Activated CD4-positive, alpha-beta T cell treated with anti-CD3 and anti-CD28 coated beads, Interleukin-2, amount 10 ng/mL, durations not matched to agents 7 days and 5 days (primary cell): Measurements from ENCODE around the gene SYNE3. TPM values are rescaled to one million over a fixed set of nuclear protein-coding genes. Genes with fewer than 3 reads are reported as not detected.

ENCODE experiments used
- CTCF ChIA-PET: fragments of 350-600 bp; sonication (Branson Sonifier 250); formaldehyde crosslinking; loops from one replicate; lab custom pipeline; 2021; ENCODE audit warnings: antibody characterized with exemption; lab: Charles Lee
- POLR2A ChIA-PET: fragments of 350-600 bp; sonication (Branson Sonifier 250); formaldehyde crosslinking; loops from one replicate; lab custom pipeline; 2021; ENCODE audit warnings: antibody characterized with exemption; lab: Charles Lee
- DNase-seq: peaks from one replicate; pipeline ENCODE4 v3.0.0-alpha.2; 2020
- H3K27ac Mint-ChIP-seq: one replicate; pipeline ENCODE4 v1.8.0; 2021; ENCODE audit warnings: mild to moderate bottlenecking, moderate library complexity, mixed read lengths
- H3K27me3 Mint-ChIP-seq: one replicate; pipeline ENCODE4 v1.8.0; 2021; ENCODE audit warnings: mixed read lengths
- H3K36me3 Mint-ChIP-seq: one replicate; pipeline ENCODE4 v1.8.0; 2021; ENCODE audit warnings: low read depth, mixed read lengths
- H3K4me1 Mint-ChIP-seq: one replicate; pipeline ENCODE4 v1.8.0; 2021; ENCODE audit warnings: mixed read lengths
- H3K4me3 Mint-ChIP-seq: one replicate; pipeline ENCODE4 v1.8.0; 2021; ENCODE audit warnings: mild to moderate bottlenecking, moderate library complexity, mixed read lengths
- H3K9me3 Mint-ChIP-seq: one replicate; pipeline ENCODE4 v1.8.0; 2021; ENCODE audit warnings: mixed read lengths
- total RNA-seq, 2 experiments: library from RNA; stranded (reverse); gene quantifications; one replicate each; pipeline ENCODE4 v1.2.3, GENCODE V29; 2021

Gene SYNE3
- total RNA-seq, 2 experiments from 2014 or later: 81.0 to 95.8 TPM

DNA sequence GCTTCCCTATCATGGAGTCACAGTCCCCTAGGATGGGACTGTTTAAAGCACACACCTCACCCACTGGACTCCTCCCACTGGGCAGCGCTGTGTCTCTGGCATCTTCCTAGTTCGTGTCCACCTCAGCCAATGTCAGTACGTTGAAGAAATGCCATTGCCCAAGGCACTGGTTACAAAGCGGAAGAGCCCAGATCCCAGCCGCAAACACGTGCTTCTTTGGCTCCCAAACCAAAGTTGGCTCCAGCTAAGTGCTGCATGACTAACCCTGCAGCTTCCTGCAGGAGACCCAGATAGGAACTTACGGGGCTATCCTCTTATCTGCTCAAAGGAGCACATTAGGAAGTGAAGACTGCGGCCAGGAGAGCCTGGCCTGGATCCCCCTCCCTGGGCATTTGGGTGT is 9.3 kb downstream of the SYNE3 start:
- peaks cover 64% of the 10 kb centered on the region for H3K36me3 Mint-ChIP-seq
- H3K4me1 Mint-ChIP-seq: peaks cover 76% of the 10 kb centered on the region
- DNase-seq: no peak
- H3K9me3 Mint-ChIP-seq: no peaks in the 10 kb centered on the region
- H3K27ac Mint-ChIP-seq: peak overlapping the region; percentile 60
- CTCF ChIA-PET: interaction anchor here (1.1 to 2.3 kb wide), 4 partner anchors 8 to 20 kb away, joined by 4 to 5 read pairs (median 5); no protein-coding TSS in a partner anchor
- POLR2A ChIA-PET: no interaction called here
- no peaks in the 10 kb centered on the region for H3K27me3 Mint-ChIP-seq
- no peak overlapping the region for H3K4me3 Mint-ChIP-seq

DNA sequence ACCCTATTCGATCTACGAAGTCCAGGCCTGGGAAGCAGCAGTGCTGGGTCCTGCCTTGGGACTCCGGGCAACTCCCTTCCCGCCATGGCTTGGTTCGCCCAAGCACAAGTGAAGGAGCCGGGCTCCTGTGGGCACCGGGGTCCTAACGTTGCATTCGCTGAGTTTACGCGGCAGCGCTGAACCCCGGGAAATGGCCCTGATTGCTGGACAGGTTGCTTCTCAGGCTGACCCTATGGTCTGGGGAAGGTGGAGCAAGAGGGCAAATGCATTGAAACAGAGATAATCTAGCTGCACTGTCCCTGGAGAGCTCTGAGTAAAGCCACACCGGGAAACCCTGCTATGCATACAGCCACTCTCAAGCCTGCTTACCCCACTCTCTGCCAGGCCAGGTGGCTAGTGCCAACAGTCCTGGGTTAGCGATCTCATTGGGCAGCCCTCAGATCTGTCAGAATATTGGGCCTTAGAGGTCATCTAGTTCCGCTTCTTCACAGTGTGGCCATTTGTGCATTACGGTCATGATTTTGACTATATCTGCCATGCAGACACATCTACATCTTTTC is 11.3 kb downstream of the SYNE3 start:
- peaks cover 60% of the 10 kb centered on the region for H3K36me3 Mint-ChIP-seq
- H3K9me3 Mint-ChIP-seq: no peaks in the 10 kb centered on the region
- no peak overlapping the region for H3K4me3 Mint-ChIP-seq
- ChIA-PET CTCF (interaction anchor here (0.6 to 1.8 kb wide), 2 partner anchors 12 to 34 kb away, joined by 3 to 5 read pairs; no protein-coding TSS in a partner anchor), POLR2A (interaction anchor here (0.7 to 1.3 kb wide), 2 partner anchors 9 to 14 kb away, joined by 3 to 5 read pairs; no protein-coding TSS in a partner anchor)
- H3K27ac Mint-ChIP-seq: no peak overlapping the region
- no peaks in the 10 kb centered on the region for H3K27me3 Mint-ChIP-seq
- DNase-seq: no peak
- H3K4me1 Mint-ChIP-seq: peaks cover 80% of the 10 kb centered on the region

DNA sequence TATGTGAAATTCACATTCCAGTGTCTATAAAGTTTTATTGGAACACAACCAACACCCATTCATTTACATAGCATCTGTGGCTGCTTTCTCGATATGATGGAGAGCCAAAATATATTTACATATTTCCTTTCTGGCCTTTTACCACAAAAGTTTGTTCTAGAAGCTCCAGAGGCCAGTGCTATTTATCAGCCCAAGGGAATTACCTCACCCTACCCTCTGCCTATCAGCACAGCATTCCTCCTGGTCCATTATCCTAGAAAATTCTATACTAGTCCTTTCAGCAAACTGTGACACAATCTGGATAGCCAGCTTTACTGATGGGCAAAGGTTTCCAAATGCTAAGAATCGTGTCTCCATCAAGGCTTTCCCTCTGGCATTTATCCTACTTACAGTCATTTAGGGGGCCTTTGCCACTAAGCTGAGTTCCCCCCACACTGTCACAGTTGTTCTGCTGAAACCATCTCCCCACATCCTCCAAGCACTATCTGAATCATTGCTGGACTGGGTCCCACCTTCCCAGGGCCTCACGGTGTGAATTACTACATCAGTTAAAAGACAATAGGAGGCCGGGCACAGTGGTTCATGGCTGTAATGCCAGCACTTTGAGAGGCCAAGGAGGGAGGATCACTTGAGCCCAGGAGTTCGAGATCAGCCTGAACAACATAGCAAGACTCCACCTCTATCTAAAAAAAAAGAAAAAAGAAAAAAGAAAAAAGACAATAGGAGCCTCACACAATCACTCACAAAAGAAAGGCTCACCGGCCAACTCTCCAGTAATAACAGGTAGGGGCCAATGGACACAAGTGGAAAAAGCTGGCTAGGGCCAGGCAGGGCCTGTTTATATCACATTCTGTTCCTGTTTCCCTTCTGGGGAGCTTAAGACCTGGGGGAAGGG is 12.1 kb downstream of the SYNE3 start:
- Mint-ChIP-seq H3K4me3 (no peak overlapping the region), H3K9me3 (no peaks in the 10 kb centered on the region)

DNA sequence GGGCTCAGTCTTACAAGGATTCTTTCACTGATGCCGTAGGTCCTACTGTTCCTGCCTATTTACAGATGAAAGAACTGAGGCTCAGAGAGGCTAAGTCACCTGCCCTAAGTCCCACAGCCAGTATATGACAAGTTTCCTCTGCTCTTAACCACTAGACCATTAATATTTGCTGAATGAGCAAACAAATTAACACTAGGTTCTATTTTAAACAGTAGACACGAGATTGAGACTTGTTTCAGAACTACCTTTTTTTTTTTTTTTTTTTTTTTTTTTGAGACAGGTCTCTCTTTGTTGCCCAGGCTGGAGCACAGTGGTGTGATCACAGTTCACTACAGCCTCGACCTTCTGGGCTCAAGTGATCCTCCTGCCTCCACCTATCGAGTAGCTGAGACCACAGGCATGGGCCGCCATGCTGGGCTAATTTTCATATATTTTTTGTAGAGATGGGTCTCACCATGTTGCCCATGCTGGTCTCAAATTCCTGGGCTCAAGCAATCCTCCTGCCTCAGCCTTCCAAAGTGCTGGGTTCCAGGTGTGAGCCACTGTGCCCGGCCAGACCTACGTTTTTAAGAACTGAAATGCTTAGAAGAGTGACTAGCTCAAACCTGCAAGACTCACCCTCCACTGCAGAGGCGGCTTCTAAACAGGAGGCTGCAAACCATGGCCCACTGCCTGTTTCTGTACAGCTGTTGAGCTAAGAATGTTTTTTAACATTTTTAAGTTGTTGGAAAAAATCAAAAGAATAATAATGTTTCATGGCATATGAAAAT is 12.9 kb downstream of the SYNE3 start:
- DNase-seq: no peak
- Mint-ChIP-seq H3K36me3 (peaks cover 57% of the 10 kb centered on the region), H3K4me3 (no peak overlapping the region), H3K4me1 (peaks cover 81% of the 10 kb centered on the region), H3K9me3 (no peaks in the 10 kb centered on the region), H3K27me3 (no peaks in the 10 kb centered on the region), H3K27ac (no peak overlapping the region)
- POLR2A ChIA-PET: interaction anchor here (1.3 kb wide), 1 partner anchor 16 kb away, joined by 5 read pairs; no protein-coding TSS in a partner anchor
- CTCF ChIA-PET: interaction anchor here (1.0 to 2.7 kb wide), 2 partner anchors 9 to 19 kb away, joined by 3 to 8 read pairs; no protein-coding TSS in a partner anchor

More for the DNA sequence above, 12.1 kb downstream of the SYNE3 start:
- CTCF ChIA-PET: interaction anchor here (0.6 to 1.0 kb wide), 2 partner anchors 19 to 34 kb away, joined by 3 read pairs; no protein-coding TSS in a partner anchor
- H3K4me1 Mint-ChIP-seq: peaks cover 77% of the 10 kb centered on the region
- no peak for DNase-seq
- peak overlapping the region; percentile 69 for H3K27ac Mint-ChIP-seq
- H3K27me3 Mint-ChIP-seq: no peaks in the 10 kb centered on the region
- POLR2A ChIA-PET: interaction anchor here (0.7 to 1.3 kb wide), 2 partner anchors 8 to 15 kb away, joined by 3 to 5 read pairs; no protein-coding TSS in a partner anchor
- H3K36me3 Mint-ChIP-seq: peaks cover 57% of the 10 kb centered on the region

DNA sequence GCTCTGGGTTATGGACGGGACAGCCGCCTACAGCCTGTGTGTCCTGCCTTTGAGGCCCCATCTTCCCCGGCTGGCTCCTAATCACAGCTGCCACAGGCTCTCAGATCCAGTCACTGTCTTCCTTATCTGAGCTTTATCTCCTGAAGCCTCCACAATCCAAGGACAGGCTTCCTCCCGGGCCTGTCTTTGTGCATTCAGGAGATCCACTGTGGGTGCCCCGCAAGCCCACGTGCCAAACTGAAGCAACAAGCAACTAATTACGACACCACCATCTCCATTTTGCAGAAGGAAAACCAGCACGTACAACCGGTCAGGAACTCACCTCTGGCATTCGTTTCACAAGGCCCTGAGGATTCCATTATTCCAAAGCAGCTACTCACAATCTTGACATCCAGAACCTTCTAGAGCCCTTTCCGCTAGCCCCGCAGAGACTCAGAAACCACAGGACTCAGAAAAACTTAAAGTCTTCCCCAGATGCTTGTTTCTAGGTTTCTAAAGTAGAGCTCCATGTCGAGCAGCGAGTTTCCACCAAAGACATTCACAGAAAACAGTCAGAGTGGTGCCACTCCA is 14.0 kb downstream of the SYNE3 start:
- Mint-ChIP-seq H3K4me1 (peaks cover 77% of the 10 kb centered on the region), H3K36me3 (peaks cover 52% of the 10 kb centered on the region), H3K27me3 (no peaks in the 10 kb centered on the region), H3K27ac (no peak overlapping the region), H3K4me3 (no peak overlapping the region), H3K9me3 (no peaks in the 10 kb centered on the region)
- CTCF ChIA-PET: interaction anchor here (2.7 kb wide), 1 partner anchor 10 kb away, joined by 8 read pairs; no protein-coding TSS in a partner anchor
- DNase-seq: no peak
- POLR2A ChIA-PET: no interaction called here

DNA sequence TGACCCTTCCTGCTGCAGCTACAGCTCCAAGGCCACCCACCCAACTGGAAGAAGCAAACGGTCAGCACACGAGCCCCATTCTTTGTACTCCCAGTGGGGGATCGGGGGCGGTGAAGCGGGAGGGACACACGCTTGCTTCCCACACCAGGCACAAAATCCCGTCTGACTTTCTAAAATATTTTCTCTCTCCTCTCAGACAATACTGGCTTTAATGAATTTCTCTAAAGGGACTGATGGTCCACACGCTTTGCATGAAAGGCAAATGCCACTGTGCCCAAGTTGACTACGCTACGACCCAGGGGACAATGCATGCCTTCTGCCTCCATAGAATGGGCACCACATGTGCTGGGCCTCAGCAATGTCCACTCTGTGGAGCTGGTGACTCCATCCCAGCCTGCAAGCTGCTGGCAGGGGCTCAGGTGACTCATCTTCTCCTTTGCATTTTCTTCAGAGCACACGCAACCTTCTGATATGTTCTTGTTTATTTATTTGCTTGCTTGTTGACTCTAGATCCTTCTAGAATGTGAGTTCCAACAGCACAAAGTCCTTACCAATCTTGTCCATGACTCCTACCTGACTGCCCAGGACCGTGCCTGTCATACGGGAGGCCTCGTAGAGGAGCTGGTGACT is 15.6 kb downstream of the SYNE3 start:
- H3K4me3 Mint-ChIP-seq: no peak overlapping the region
- no peaks in the 10 kb centered on the region for H3K27me3 Mint-ChIP-seq
- H3K36me3 Mint-ChIP-seq: peaks cover 39% of the 10 kb centered on the region
- no peak for DNase-seq
- peaks cover 77% of the 10 kb centered on the region for H3K4me1 Mint-ChIP-seq
- peak overlapping the region; percentile 43 for H3K27ac Mint-ChIP-seq
- CTCF ChIA-PET: interaction anchor here (1.5 to 2.7 kb wide), 3 partner anchors 12 to 23 kb away, joined by 5 to 8 read pairs (median 7); no protein-coding TSS in a partner anchor
- H3K9me3 Mint-ChIP-seq: no peaks in the 10 kb centered on the region
- POLR2A ChIA-PET: no interaction called here

DNA sequence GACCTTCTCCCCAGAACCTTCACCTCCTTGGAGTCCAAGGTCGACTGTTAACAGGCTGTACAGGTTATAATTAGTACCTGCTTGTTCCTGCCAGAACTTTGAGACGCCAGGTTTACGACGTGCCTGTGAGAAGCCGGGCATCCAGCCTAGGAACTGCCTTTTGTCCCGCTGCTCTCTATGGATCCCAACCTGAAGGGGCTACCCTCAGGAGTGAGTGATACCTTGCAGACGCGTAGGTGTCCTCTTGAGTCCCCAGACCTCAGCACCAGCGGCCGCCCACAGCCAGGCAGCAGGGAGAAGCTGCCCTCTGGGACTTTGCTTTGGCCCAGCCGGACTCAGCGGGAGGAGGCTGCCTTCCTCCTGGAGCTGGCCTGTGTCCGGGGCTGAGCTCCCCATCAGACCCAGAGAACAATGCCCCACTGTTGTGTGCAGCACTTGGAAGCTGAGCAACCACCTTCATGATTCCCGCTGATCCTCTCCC is 16.2 kb downstream of the SYNE3 start:
- Mint-ChIP-seq H3K27ac (peak overlapping the region; percentile 50), H3K36me3 (peaks cover 40% of the 10 kb centered on the region), H3K27me3 (no peaks in the 10 kb centered on the region), H3K4me1 (peaks cover 78% of the 10 kb centered on the region), H3K9me3 (no peaks in the 10 kb centered on the region), H3K4me3 (no peak overlapping the region)
- ChIA-PET POLR2A (no interaction called here), CTCF (interaction anchor here (0.8 to 2.7 kb wide), 4 partner anchors 12 to 24 kb away, joined by 4 to 8 read pairs (median 6); no protein-coding TSS in a partner anchor)
- DNase-seq: no peak

DNA sequence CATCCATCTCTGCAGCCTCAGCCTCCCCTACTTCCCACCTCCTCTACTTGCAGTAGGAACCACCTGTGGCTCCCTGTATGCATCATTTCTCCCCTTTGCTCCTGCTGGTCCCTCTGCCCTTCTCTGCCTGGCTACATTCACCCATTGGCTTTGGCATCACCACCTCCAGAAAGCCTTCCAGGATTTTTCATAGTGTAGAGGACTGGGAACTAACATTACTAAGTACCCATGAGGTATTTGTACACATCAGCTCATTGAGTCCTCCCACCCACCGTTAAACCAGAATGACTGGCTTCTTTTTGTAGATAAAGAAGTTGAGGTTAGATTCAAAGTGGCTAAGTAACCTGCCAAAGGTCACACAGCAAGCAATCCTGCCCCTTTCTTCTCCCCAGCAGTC is 17.1 kb downstream of the SYNE3 start:
- no peak for DNase-seq
- POLR2A ChIA-PET: no interaction called here
- Mint-ChIP-seq H3K27me3 (no peaks in the 10 kb centered on the region), H3K9me3 (no peaks in the 10 kb centered on the region), H3K36me3 (peaks cover 36% of the 10 kb centered on the region), H3K4me3 (no peak overlapping the region), H3K4me1 (peaks cover 78% of the 10 kb centered on the region), H3K27ac (no peak overlapping the region)
- CTCF ChIA-PET: interaction anchor here (0.8 to 1.2 kb wide), 2 partner anchors 14 to 20 kb away, joined by 3 to 4 read pairs; no protein-coding TSS in a partner anchor

DNA sequence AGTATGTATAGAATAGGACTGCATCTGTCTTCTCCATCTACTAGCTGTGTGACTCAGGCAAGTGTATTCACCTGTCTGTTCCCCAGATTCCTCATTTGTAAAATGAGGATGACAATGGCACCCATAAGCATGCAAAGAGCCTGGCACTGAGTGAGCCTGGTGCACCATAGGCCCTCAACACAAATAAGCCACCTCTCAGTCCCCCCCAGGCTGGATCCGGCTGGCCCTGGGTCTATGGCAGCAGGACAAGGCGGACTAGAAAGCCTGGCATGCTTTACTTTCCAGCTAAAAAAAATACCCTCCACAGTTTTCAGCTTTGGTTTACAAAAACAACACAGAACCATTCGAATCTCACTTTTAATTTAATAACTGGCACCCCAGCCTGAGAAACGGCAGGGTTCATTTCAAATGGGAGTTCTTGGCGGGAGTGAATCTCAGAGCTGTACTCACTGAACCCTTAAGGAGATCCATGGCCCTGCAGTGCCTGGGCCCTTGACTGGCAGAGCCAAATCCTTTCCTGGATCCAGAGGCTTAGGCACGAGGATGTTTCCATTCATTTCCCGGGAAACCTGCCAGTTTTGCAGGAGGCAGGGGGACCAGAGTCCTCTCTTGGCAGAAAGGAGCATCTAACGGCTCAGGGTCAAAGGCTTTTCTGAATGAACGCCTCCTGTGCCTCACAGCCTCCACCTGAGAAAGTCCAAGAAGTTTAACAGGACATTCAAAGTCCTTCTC is 17.7 kb downstream of the SYNE3 start:
- DNase-seq: no peak
- Mint-ChIP-seq H3K36me3 (peaks cover 36% of the 10 kb centered on the region), H3K27me3 (no peaks in the 10 kb centered on the region), H3K27ac (no peak overlapping the region), H3K4me3 (no peak overlapping the region), H3K9me3 (no peaks in the 10 kb centered on the region), H3K4me1 (peaks cover 77% of the 10 kb centered on the region)
- ChIA-PET CTCF (interaction anchor here (1.0 to 1.2 kb wide), 2 partner anchors 14 to 16 kb away, joined by 3 read pairs; no protein-coding TSS in a partner anchor), POLR2A (no interaction called here)

DNA sequence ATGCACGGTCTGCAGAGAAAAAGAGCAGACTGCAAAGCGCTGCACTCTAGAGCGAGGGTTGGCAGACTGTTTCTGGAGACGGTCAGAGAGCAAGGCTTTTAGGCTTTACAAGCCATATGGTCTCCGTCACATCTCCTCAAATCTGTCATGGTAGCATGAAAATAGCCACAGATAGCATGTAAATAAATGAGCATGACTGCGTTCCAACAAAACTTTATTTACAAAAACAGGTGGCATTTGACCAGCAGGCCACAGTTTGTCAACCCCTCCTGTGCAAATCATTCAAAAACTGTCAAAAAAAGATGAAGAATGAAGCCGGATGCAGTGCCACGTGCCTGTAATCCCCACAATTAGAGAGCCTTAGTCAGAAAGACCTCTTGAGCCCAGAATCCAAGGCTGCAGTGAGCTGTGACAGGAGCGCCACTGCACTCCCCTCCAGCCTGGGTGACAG is 18.9 kb downstream of the SYNE3 start:
- H3K27ac Mint-ChIP-seq: no peak overlapping the region
- H3K36me3 Mint-ChIP-seq: peaks cover 40% of the 10 kb centered on the region
- no peak for DNase-seq
- H3K4me1 Mint-ChIP-seq: peaks cover 76% of the 10 kb centered on the region
- POLR2A ChIA-PET: no interaction called here
- H3K4me3 Mint-ChIP-seq: no peak overlapping the region
- H3K27me3 Mint-ChIP-seq: no peaks in the 10 kb centered on the region
- H3K9me3 Mint-ChIP-seq: no peaks in the 10 kb centered on the region
- CTCF ChIA-PET: no interaction called here
